ENCODE data around the gene CDC20. TPM values are rescaled to one million over a fixed set of nuclear protein-coding genes. Genes with fewer than 3 reads are reported as not detected.
"Not testable (repeated sequence)": the region's sequence is repeated elsewhere in the genome, so short reads cannot be mapped to it uniquely, and the experiment has no call there.

Gene CDC20
- polyA plus RNA-seq, 1 of the 3 experiments (the other 2 are of a cell fraction): 82.7 TPM

DNA sequence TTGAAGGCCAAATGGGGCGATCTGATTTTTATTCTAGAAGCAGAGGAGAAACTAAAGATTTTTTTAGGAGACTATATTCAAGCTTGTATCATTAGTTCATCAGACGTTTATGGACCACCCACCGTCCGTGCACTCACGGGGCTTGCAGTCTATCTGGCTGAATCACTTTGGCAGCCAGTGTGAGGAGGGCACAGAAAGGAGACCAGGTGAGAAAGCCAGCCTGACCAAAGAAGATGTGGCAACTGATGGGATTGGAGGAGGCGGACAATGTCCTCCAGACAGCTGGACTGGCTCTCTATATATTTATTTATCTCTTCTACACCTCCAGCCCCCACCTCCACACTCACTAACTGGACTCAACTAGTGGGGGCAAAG lies 9.9 kb downstream of the CDC20 start:
- WGBS (ENCODE audit: low lambda C conversion rate): 1% methylated on average over 5 of the region's 6 CpGs
- Histone ChIP-seq H3K9me3 (no peaks in the 10 kb centered on the region), H3K27ac (ENCODE audit: low read depth in 2 of 2, low read length in 1 of 2) (peak overlapping the region; percentile 74 to 92), H2AFZ (ENCODE audit: low read depth) (0 out of 2 replicates have a peak overlapping the region, but pooled peaks have one; percentile 19), H3K4me3 (ENCODE audit: low read depth in 2 of 2, low read length in 1 of 2) (peak overlapping the region; percentile 66 to 73), H3K36me3 (replicated peaks in 1 of 2; ENCODE audit: control insufficient read depth in 1 of 2, insufficient read depth in 2 of 2, low read length in 1 of 2) (peaks cover 18 to 27% of the 10 kb centered on the region in 2 experiments), H4K20me1 (ENCODE audit: insufficient read depth) (no peaks in the 10 kb centered on the region), H3K9ac (peak overlapping the region; percentile 75), H3K27me3 (ENCODE audit: insufficient read depth) (no peaks in the 10 kb centered on the region), H3K79me2 (ENCODE audit: insufficient read depth) (peaks cover 66% of the 10 kb centered on the region), H3F3A (replicated peaks; ENCODE audit: insufficient read depth) (peaks cover 43% of the 10 kb centered on the region), H3K4me2 (peak overlapping the region; percentile 81), H3K4me1 (ENCODE audit: control insufficient read depth in 1 of 2, insufficient read depth in 2 of 2, low read depth in 1 of 2, low read length in 1 of 2) (peaks cover 13 to 21% of the 10 kb centered on the region in 2 experiments; a peak in 3 of 4 replicates), H3K9me2 (no peaks in the 10 kb centered on the region)
- TF ChIP-seq NFIC (IDR thresholded peaks at IDR 0.05; ENCODE audit: borderline replicate concordance) (no peak), EP300 (IDR thresholded peaks at IDR 0.05; ENCODE audit: borderline replicate concordance in 1 of 2, low read depth in 1 of 2, low read length in 1 of 2) (no peak)
- no peak for DNase-seq
- POLR2A ChIA-PET: interaction anchor here (0.8 to 1.8 kb wide), 3 partner anchors 10 to 14 kb away, joined by 3 to 8 read pairs (median 3); partner anchors contain the start of gene CDC20
- CTCF ChIA-PET: interaction anchor here (0.8 to 1.7 kb wide), 5 partner anchors 8 to 142 kb away, joined by 3 to 9 read pairs (median 4); partner anchors contain the start of gene CDC20

DNA sequence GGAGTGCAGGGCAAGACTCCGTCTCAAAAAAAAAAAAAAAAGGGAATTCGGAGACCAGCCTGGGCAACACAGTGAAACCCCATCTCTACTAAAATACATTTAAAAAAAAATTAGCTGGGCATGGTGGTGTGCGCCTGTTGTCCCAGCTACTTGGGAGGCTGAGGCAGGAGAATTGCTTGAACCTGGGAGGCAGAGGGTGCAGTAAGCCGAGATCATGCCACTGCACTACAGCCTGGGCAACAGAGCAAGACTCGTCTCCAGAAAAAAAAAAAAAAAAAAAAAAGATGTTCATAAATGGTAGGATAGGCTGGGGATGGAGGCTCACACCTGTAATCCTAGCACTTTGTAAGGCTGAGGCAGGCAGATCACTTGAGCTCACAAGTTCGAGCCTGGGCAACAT lies 11.0 kb downstream of the CDC20 start:
- H3K9me3 ChIP-seq; H3K9ac ChIP-seq; H4K20me1 ChIP-seq (ENCODE audit: insufficient read depth); H3K9me2 ChIP-seq; H3K4me3 ChIP-seq (ENCODE audit: low read depth in 2 of 2, low read length in 1 of 2); H3K27ac ChIP-seq (ENCODE audit: low read depth in 2 of 2, low read length in 1 of 2); H3K27me3 ChIP-seq (ENCODE audit: insufficient read depth); H2AFZ ChIP-seq (ENCODE audit: low read depth); POLR2A ChIA-PET; DNase-seq; H3K4me2 ChIP-seq: not testable (repeated sequence)
- Histone ChIP-seq H3K79me2 (ENCODE audit: insufficient read depth) (peaks cover 67% of the 10 kb centered on the region), H3K36me3 (replicated peaks in 1 of 2; ENCODE audit: control insufficient read depth in 1 of 2, insufficient read depth in 2 of 2, low read length in 1 of 2) (peaks cover 6 to 15% of the 10 kb centered on the region in 2 experiments), H3K4me1 (ENCODE audit: control insufficient read depth in 1 of 2, insufficient read depth in 2 of 2, low read depth in 1 of 2, low read length in 1 of 2) (peaks cover 13 to 27% of the 10 kb centered on the region in 2 experiments; a peak in 3 of 4 replicates), H3F3A (replicated peaks; ENCODE audit: insufficient read depth) (peaks cover 40% of the 10 kb centered on the region)
- CTCF ChIA-PET: interaction anchor here (0.7 to 1.1 kb wide), 2 partner anchors 10 to 14 kb away, joined by 3 read pairs; no protein-coding TSS in a partner anchor
- WGBS (ENCODE audit: low lambda C conversion rate): 97% methylated on average over 6 of the region's 6 CpGs

DNA sequence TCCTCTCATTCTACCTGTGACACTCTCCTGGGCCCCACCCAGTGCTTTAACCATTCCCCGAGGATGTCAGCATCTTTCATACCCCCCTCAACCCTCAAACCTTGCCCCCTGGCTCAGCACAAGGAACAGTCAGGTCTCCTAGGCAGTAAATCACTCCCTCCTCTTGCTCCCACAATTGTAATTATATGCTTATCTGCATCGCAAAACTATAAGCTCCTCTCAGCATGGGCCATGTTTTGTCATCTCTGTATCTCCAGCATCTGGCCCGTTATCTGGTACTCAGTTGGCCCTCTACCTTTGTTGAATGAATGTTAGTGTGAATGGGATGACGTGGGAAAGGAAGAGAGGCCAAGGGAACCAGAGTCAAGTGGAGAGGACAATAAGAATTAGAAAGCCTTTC lies 11.8 kb downstream of the CDC20 start:
- H3F3A ChIP-seq (replicated peaks; ENCODE audit: insufficient read depth): peaks cover 40% of the 10 kb centered on the region
- DNase-seq: no peak
- H3K79me2 ChIP-seq (ENCODE audit: insufficient read depth): peaks cover 59% of the 10 kb centered on the region
- no peak overlapping the region for H3K4me2 ChIP-seq
- H4K20me1 ChIP-seq (ENCODE audit: insufficient read depth): no peaks in the 10 kb centered on the region
- 98% methylated on average over 4 of the region's 4 CpGs for WGBS (ENCODE audit: low lambda C conversion rate)
- H3K4me3 ChIP-seq (ENCODE audit: low read depth in 2 of 2, low read length in 1 of 2): no peak overlapping the region
- H3K36me3 ChIP-seq (replicated peaks in 1 of 2; ENCODE audit: control insufficient read depth in 1 of 2, insufficient read depth in 2 of 2, low read length in 1 of 2): peaks cover 0 to 9% of the 10 kb centered on the region in 2 experiments
- ChIA-PET POLR2A (interaction anchor here (0.6 kb wide), 1 partner anchor 115 kb away, joined by 4 read pairs; no protein-coding TSS in a partner anchor), CTCF (interaction anchor here (1.8 kb wide), 1 partner anchor 144 kb away, joined by 4 read pairs; no protein-coding TSS in a partner anchor)
- H3K4me1 ChIP-seq (ENCODE audit: control insufficient read depth in 1 of 2, insufficient read depth in 2 of 2, low read depth in 1 of 2, low read length in 1 of 2): peaks cover 13 to 27% of the 10 kb centered on the region in 2 experiments; a peak in 3 of 4 replicates
- H3K9ac ChIP-seq: no peak overlapping the region
- H3K9me2 ChIP-seq: no peaks in the 10 kb centered on the region
- H3K27me3 ChIP-seq (ENCODE audit: insufficient read depth): no peaks in the 10 kb centered on the region
- no peaks in the 10 kb centered on the region for H3K9me3 ChIP-seq
- no peak overlapping the region for H2AFZ ChIP-seq (ENCODE audit: low read depth)
- H3K27ac ChIP-seq (ENCODE audit: low read depth in 2 of 2, low read length in 1 of 2): no peak overlapping the region
- TF ChIP-seq RFX5 (IDR thresholded peaks at IDR 0.05; ENCODE audit: low read length): no peak
- no peak for TF ChIP-seq RXRA (IDR thresholded peaks at IDR 0.05; ENCODE audit: borderline replicate concordance, low read depth)
- no peak for TF ChIP-seq TCF12 (IDR thresholded peaks at IDR 0.05)
- TF ChIP-seq, protein P1, sequence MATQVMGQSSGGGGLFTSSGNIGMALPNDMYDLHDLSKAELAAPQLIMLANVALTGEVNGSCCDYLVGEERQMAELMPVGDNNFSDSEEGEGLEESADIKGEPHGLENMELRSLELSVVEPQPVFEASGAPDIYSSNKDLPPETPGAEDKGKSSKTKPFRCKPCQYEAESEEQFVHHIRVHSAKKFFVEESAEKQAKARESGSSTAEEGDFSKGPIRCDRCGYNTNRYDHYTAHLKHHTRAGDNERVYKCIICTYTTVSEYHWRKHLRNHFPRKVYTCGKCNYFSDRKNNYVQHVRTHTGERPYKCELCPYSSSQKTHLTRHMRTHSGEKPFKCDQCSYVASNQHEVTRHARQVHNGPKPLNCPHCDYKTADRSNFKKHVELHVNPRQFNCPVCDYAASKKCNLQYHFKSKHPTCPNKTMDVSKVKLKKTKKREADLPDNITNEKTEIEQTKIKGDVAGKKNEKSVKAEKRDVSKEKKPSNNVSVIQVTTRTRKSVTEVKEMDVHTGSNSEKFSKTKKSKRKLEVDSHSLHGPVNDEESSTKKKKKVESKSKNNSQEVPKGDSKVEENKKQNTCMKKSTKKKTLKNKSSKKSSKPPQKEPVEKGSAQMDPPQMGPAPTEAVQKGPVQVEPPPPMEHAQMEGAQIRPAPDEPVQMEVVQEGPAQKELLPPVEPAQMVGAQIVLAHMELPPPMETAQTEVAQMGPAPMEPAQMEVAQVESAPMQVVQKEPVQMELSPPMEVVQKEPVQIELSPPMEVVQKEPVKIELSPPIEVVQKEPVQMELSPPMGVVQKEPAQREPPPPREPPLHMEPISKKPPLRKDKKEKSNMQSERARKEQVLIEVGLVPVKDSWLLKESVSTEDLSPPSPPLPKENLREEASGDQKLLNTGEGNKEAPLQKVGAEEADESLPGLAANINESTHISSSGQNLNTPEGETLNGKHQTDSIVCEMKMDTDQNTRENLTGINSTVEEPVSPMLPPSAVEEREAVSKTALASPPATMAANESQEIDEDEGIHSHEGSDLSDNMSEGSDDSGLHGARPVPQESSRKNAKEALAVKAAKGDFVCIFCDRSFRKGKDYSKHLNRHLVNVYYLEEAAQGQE (IDR thresholded peaks at IDR 0.05; ENCODE audit: low read depth, low read length): no peak
- TF ChIP-seq FOXM1 (IDR thresholded peaks at IDR 0.05; ENCODE audit: low read depth): no peak
- TF ChIP-seq NFIC (IDR thresholded peaks at IDR 0.05; ENCODE audit: borderline replicate concordance): no peak
- no peak for TF ChIP-seq JUND (IDR thresholded peaks at IDR 0.05)
- no peak for TF ChIP-seq NRF1 (IDR thresholded peaks at IDR 0.05; ENCODE audit: low read depth, low read length)
- no peak for TF ChIP-seq SMC3 (IDR thresholded peaks at IDR 0.05; ENCODE audit: low read depth, low read length)
- no peak for TF ChIP-seq EZH2phosphoT487 (IDR thresholded peaks at IDR 0.05; ENCODE audit: borderline replicate concordance, low read depth)
- no peak for TF ChIP-seq RAD21 (IDR thresholded peaks at IDR 0.05; ENCODE audit: low read length)
- TF ChIP-seq, protein P2, sequence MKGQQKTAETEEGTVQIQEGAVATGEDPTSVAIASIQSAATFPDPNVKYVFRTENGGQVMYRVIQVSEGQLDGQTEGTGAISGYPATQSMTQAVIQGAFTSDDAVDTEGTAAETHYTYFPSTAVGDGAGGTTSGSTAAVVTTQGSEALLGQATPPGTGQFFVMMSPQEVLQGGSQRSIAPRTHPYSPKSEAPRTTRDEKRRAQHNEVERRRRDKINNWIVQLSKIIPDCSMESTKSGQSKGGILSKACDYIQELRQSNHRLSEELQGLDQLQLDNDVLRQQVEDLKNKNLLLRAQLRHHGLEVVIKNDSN (IDR thresholded peaks at IDR 0.05; ENCODE audit: borderline replicate concordance, low read depth): no peak
- no peak for TF ChIP-seq POLR2AphosphoS5 (IDR thresholded peaks at IDR 0.05; ENCODE audit: low read depth, low read length)
- TF ChIP-seq ELF1 (IDR thresholded peaks at IDR 0.05): no peak
- no peak for TF ChIP-seq YY1 (IDR thresholded peaks at IDR 0.05; ENCODE audit: low read depth)
- TF ChIP-seq EP300 (IDR thresholded peaks at IDR 0.05; ENCODE audit: borderline replicate concordance in 1 of 2, low read depth in 1 of 2, low read length in 1 of 2): no peak
- no peak for TF ChIP-seq MXI1 (IDR thresholded peaks at IDR 0.05; ENCODE audit: low read depth, low read length)
- TF ChIP-seq SIN3A (IDR thresholded peaks at IDR 0.05; ENCODE audit: borderline replicate concordance, low read depth, low read length): no peak
